Measurements from ENCODE around the gene PMVK. TPM values are rescaled to one million over a fixed set of nuclear protein-coding genes. Genes with fewer than 3 reads are reported as not detected.

PMVK gene
- total RNA-seq, 1 experiment from 2014 or later, result 42.2 TPM

DNA sequence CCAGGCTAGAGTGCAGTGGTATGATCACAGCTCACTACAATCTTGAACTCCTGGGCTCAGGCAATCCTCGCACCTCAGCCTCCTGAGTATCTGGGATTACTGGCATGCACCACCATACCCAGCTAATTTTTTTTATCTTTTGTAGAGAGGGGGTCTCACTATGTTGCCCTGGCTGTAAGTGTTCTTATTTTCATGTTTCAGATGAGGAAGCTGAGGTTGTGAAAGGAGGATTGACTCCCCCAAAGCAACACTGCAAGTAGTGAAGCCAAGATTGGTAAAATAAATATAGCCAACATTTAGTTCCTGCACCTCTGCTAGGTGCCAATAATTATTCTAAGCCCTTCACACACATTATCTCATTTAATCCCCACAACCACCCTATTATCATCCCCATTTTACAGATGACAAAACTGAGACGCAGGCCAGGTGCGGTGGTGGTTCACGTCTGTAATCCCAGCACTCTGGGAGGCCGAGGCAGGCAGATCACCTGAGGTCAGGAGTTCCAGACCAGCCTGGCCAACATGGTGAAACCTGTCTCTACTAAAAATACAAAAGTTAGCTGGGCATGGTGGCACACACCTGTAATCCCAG is 2.1 kb downstream of the PMVK start:
- DNase-seq (ENCODE audit: low read depth, low spot score) (no peak), ATAC-seq (no peak)
- POLR2A ChIA-PET, result no interaction called here
- TF ChIP-seq TCF7L2 (IDR thresholded peaks at IDR 0.05; ENCODE audit: low read depth, low read length), result no peak
- TF ChIP-seq, protein P1, sequence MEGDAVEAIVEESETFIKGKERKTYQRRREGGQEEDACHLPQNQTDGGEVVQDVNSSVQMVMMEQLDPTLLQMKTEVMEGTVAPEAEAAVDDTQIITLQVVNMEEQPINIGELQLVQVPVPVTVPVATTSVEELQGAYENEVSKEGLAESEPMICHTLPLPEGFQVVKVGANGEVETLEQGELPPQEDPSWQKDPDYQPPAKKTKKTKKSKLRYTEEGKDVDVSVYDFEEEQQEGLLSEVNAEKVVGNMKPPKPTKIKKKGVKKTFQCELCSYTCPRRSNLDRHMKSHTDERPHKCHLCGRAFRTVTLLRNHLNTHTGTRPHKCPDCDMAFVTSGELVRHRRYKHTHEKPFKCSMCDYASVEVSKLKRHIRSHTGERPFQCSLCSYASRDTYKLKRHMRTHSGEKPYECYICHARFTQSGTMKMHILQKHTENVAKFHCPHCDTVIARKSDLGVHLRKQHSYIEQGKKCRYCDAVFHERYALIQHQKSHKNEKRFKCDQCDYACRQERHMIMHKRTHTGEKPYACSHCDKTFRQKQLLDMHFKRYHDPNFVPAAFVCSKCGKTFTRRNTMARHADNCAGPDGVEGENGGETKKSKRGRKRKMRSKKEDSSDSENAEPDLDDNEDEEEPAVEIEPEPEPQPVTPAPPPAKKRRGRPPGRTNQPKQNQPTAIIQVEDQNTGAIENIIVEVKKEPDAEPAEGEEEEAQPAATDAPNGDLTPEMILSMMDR (IDR thresholded peaks at IDR 0.05), result no peak
- TF ChIP-seq, protein P2, sequence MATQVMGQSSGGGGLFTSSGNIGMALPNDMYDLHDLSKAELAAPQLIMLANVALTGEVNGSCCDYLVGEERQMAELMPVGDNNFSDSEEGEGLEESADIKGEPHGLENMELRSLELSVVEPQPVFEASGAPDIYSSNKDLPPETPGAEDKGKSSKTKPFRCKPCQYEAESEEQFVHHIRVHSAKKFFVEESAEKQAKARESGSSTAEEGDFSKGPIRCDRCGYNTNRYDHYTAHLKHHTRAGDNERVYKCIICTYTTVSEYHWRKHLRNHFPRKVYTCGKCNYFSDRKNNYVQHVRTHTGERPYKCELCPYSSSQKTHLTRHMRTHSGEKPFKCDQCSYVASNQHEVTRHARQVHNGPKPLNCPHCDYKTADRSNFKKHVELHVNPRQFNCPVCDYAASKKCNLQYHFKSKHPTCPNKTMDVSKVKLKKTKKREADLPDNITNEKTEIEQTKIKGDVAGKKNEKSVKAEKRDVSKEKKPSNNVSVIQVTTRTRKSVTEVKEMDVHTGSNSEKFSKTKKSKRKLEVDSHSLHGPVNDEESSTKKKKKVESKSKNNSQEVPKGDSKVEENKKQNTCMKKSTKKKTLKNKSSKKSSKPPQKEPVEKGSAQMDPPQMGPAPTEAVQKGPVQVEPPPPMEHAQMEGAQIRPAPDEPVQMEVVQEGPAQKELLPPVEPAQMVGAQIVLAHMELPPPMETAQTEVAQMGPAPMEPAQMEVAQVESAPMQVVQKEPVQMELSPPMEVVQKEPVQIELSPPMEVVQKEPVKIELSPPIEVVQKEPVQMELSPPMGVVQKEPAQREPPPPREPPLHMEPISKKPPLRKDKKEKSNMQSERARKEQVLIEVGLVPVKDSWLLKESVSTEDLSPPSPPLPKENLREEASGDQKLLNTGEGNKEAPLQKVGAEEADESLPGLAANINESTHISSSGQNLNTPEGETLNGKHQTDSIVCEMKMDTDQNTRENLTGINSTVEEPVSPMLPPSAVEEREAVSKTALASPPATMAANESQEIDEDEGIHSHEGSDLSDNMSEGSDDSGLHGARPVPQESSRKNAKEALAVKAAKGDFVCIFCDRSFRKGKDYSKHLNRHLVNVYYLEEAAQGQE (IDR thresholded peaks at IDR 0.05; ENCODE audit: insufficient read depth in 1 of 2, low read depth in 2 of 2, low read length in 1 of 2), result no peak
- no peak for TF ChIP-seq SIN3A (IDR thresholded peaks at IDR 0.05; ENCODE audit: borderline replicate concordance, insufficient read depth, low read depth, low read length)
- TF ChIP-seq POLR2AphosphoS5 (IDR thresholded peaks at IDR 0.05; ENCODE audit: low read depth, low read length), result no peak
- peaks cover 11% of the 10 kb centered on the region for H3K4me1 ChIP-seq (ENCODE audit: control insufficient read depth, insufficient read depth, low read length)
- H3K27ac ChIP-seq (ENCODE audit: low read length), result no peak overlapping the region
- H3K9me3 ChIP-seq (ENCODE audit: control insufficient read depth, insufficient read depth, low read depth, low read length), result no peaks in the 10 kb centered on the region
- no TSS peak for BruUV-seq (replicated peaks)
- CTCF ChIA-PET, result interaction anchor here (0.6 kb wide), 1 partner anchor 115 kb away, joined by 3 read pairs; no protein-coding TSS in a partner anchor
- intact Hi-C loops (cut with micrococcal nuclease; ENCODE audit: unreplicated experiment) (no loop called here), in situ Hi-C loops (cut with HindIII; ENCODE audit: low pct_unique_long_range_greater_than_20kb, low sequenced_read_pairs) (no loop called here)
- H3K4me3 ChIP-seq (ENCODE audit: low read depth in 2 of 2, low read length in 2 of 2), result no peak overlapping the region
- no peaks in the 10 kb centered on the region for H3K36me3 ChIP-seq (ENCODE audit: control insufficient read depth, insufficient read depth, low read length)
- H3K27me3 ChIP-seq (ENCODE audit: control insufficient read depth, insufficient read depth, low read length), result no peaks in the 10 kb centered on the region

DNA sequence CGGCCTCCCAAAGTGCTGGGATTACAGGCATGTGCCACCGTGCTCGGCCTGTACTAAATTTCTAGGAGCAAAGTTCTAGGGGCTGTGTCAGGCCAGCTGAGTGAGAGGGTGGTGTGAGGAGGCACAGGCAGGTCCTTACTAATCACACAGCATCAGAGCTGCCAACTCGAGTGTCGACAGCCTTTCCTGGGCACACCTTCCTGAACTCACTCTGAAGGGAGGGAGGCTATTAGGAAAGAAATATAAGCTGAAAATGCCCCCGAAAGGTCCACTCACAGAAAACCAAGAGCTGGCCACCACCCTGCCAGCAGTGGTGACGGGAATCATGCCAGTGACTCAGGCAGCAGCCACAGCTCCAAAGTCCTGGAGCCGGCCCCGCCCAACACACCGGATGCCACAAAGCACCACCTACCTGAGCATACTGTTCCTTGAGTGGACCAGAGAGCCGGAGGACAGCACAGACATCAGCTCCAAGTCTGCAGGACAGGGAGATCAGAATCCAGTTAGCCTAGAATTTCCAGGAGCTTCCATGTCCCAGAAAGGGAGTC is 4.5 kb downstream of the PMVK start:
- CTCF ChIA-PET, result interaction anchor here (0.5 kb wide), 1 partner anchor 8 kb away, joined by 3 read pairs; no protein-coding TSS in a partner anchor
- intact Hi-C loops (cut with micrococcal nuclease; ENCODE audit: unreplicated experiment), result no loop called here
- Histone ChIP-seq H3K4me3 (ENCODE audit: low read depth in 2 of 2, low read length in 2 of 2) (no peak overlapping the region), H3K36me3 (ENCODE audit: control insufficient read depth, insufficient read depth, low read length) (no peaks in the 10 kb centered on the region), H3K9me3 (ENCODE audit: control insufficient read depth, insufficient read depth, low read depth, low read length) (no peaks in the 10 kb centered on the region), H3K4me1 (ENCODE audit: control insufficient read depth, insufficient read depth, low read length) (peaks cover 6% of the 10 kb centered on the region), H3K27me3 (ENCODE audit: control insufficient read depth, insufficient read depth, low read length) (no peaks in the 10 kb centered on the region), H3K27ac (ENCODE audit: low read length) (no peak overlapping the region)
- TF ChIP-seq, protein P1 (IDR thresholded peaks at IDR 0.05), result no peak
- TF ChIP-seq, protein P2 (IDR thresholded peaks at IDR 0.05; ENCODE audit: insufficient read depth in 1 of 2, low read depth in 2 of 2, low read length in 1 of 2), result no peak
- no peak for TF ChIP-seq SIN3A (IDR thresholded peaks at IDR 0.05; ENCODE audit: borderline replicate concordance, insufficient read depth, low read depth, low read length)
- TF ChIP-seq TCF7L2 (IDR thresholded peaks at IDR 0.05; ENCODE audit: low read depth, low read length), result no peak
- no peak for TF ChIP-seq POLR2AphosphoS5 (IDR thresholded peaks at IDR 0.05; ENCODE audit: low read depth, low read length)
- BruUV-seq (replicated peaks), result no TSS peak
- no peak for DNase-seq (ENCODE audit: low read depth, low spot score)
- POLR2A ChIA-PET, result no interaction called here
- ATAC-seq, result no peak
- in situ Hi-C loops (cut with HindIII; ENCODE audit: low pct_unique_long_range_greater_than_20kb, low sequenced_read_pairs), result no loop called here
